ENCODE measurements around the gene MDFI.

- TF ChIP-seq SUZ12 (IDR thresholded peaks at IDR 0.05; ENCODE audit: extremely low read depth, insufficient read depth, insufficient read length) (no peak), YY1 (IDR thresholded peaks at IDR 0.05; ENCODE audit: insufficient read depth, insufficient read length) (no peak), ZNF274 (IDR thresholded peaks at IDR 0.05; ENCODE audit: low read depth, low read length) (no peak)
Measured at GRCh38 chr6:41682056-41682477, 43.8 kb downstream of the MDFI start.

Measured in NT2/D1 (cell line).